CD4-positive, alpha-beta T cell treated with Interleukin-17A for 4 hours (primary cell): ENCODE measurements around the gene TNFSF12.

Experiments
- DNase-seq: peaks from one replicate; pipeline ENCODE4 v3.0.0-alpha.2; 2020; ENCODE audit warnings: mixed read lengths

The TNFSF12 gene

GRCh38 chr17:7548585-7549400 is at the start of gene TNFSF12:
TNFSF12 (plus strand) TSS chr17:7549058; CDS start chr17:7549154, 96 bp downstream.
- DNase-seq: peak; percentile 77

DNA sequence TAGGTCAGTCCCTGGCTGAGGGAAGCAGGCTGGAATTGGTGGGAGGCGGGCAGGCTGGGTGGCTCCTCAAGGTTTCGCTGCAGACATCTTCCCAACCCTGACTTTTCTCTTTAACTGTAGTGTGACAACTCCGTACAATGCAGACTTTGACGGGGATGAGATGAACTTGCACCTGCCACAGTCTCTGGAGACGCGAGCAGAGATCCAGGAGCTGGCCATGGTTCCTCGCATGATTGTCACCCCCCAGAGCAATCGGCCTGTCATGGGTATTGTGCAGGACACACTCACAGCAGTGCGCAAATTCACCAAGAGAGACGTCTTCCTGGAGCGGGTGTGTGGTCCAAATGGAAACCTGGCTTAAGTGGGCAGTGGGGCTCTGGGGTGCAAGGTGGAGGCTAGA is 49.7 kb upstream of the TNFSF12 start:
- no peak for DNase-seq

DNA sequence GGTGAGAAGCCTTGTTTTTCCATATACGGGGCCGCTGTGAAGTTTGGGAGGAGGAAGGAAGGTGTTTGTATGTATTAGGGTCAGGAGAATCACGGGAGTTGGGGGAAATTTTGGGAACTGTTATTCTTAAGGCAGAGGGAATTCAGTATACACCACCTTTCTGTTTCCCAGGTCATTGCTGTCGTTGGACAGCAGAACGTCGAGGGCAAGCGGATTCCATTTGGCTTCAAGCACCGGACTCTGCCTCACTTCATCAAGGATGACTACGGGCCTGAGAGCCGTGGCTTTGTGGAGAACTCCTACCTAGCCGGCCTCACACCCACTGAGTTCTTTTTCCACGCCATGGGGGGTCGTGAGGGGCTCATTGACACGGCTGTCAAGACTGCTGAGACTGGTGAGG is 47.1 kb upstream of the TNFSF12 start:
- DNase-seq: no peak

- DNase-seq: no peak
Measured at GRCh38 chr17:7502171-7502847, 46.5 kb upstream of the TNFSF12 start.

DNA sequence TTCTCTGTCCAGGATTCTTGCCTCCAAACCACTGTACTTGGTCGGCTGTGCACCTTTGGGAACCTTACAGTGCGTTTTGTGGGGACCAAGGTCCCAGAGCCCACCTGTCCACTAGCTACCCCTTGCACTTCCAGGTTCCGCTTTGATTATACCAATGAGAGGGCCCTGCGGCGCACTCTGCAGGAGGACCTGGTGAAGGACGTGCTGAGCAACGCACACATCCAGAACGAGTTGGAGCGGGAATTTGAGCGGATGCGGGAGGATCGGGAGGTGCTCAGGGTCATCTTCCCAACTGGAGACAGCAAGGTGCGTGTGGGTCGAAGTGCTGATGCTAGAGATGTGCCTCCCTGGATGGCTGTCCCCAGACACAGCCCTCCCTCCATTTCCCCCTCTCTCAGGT is 45.9 kb upstream of the TNFSF12 start:
- peak; percentile 35 for DNase-seq

DNA sequence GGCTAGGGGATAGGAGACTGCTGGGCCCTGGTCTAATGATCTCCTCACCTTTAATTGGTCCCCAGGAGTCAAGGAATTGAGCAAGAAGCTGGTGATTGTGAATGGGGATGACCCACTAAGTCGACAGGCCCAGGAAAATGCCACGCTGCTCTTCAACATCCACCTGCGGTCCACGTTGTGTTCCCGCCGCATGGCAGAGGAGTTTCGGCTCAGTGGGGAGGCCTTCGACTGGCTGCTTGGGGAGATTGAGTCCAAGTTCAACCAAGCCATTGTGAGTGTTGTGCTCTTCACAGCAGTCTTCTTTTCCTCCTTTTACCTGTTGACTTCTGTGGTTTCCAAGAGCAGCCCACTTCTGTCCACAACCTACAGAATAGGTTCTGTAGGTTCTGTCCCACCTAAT is 45.3 kb upstream of the TNFSF12 start:
- DNase-seq: no peak

- DNase-seq: no peak
Measured at GRCh38 chr17:7508145-7508544, 40.7 kb upstream of the TNFSF12 start.

DNA sequence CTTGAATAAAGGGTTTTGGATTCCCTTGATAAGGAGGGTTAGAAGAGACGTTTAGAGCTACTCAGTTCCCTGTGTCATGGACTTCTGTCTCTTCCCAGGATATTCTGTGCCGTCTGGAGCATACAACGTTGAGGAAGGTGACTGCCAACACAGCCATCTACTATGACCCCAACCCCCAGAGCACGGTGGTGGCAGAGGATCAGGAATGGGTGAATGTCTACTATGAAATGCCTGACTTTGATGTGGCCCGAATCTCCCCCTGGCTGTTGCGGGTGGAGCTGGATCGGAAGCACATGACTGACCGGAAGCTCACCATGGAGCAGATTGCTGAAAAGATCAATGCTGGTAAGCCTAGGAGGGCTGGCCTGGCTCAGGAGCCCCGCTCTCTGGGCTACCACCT is 40.0 kb upstream of the TNFSF12 start:
- DNase-seq: no peak

- no peak for DNase-seq
Measured at GRCh38 chr17:7509937-7510336, 38.9 kb upstream of the TNFSF12 start.

DNA sequence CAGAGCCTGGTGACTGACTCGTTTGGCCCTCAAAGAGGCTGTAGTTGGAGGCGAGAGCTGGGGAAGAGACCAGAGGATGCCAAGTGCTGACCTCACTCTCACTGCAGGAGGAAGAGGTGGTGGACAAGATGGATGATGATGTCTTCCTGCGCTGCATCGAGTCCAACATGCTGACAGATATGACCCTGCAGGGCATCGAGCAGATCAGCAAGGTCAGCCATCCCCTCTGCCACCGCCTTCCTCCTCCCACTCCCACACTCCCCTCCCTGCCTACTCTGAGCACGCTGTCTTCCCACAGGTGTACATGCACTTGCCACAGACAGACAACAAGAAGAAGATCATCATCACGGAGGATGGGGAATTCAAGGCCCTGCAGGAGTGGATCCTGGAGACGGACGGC is 37.8 kb upstream of the TNFSF12 start:
- no peak for DNase-seq

DNA sequence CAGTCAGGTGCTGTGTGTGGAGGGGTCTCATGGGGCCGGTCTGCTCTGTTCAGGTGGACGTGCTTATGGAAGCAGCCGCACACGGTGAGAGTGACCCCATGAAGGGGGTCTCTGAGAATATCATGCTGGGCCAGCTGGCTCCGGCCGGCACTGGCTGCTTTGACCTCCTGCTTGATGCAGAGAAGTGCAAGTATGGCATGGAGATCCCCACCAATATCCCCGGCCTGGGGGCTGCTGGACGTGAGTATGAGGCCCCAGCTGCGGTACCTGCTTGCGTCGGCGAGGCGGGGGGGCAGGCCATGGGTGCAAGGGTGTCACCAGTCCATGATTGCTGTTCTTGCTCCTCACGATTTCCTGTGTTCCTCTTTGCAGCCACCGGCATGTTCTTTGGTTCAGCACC is 36.8 kb upstream of the TNFSF12 start:
- DNase-seq: no peak

DNA sequence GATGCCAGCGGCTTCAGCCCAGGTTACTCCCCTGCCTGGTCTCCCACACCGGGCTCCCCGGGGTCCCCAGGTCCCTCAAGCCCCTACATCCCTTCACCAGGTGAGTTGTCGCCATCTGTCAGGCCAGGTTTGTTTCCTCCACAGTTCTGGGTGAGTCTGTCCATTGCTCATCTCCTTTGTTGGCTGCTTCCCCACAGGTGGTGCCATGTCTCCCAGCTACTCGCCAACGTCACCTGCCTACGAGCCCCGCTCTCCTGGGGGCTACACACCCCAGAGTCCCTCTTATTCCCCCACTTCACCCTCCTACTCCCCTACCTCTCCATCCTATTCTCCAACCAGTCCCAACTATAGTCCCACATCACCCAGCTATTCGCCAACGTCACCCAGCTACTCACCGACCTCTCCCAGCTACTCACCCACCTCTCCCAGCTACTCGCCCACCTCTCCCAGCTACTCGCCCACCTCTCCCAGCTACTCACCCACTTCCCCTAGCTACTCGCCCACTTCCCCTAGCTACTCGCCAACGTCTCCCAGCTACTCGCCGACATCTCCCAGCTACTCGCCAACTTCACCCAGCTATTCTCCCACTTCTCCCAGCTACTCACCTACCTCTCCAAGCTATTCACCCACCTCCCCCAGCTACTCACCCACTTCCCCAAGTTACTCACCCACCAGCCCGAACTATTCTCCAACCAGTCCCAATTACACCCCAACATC is 35.9 kb upstream of the TNFSF12 start:
- no peak for DNase-seq

DNA sequence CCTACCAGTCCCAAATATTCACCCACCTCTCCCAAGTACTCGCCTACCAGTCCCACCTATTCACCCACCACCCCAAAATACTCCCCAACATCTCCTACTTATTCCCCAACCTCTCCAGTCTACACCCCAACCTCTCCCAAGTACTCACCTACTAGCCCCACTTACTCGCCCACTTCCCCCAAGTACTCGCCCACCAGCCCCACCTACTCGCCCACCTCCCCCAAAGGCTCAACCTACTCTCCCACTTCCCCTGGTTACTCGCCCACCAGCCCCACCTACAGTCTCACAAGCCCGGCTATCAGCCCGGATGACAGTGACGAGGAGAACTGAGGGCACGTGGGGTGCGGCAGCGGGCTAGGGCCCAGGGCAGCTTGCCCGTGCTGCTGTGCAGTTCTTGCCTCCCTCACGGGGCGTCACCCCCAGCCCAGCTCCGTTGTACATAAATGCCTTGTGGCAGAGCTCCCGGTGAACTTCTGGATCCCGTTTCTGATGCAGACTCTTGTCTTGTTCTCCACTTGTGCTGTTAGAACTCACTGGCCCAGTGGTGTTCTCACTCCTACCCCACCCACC is 34.9 kb upstream of the TNFSF12 start:
- no peak for DNase-seq

DNA sequence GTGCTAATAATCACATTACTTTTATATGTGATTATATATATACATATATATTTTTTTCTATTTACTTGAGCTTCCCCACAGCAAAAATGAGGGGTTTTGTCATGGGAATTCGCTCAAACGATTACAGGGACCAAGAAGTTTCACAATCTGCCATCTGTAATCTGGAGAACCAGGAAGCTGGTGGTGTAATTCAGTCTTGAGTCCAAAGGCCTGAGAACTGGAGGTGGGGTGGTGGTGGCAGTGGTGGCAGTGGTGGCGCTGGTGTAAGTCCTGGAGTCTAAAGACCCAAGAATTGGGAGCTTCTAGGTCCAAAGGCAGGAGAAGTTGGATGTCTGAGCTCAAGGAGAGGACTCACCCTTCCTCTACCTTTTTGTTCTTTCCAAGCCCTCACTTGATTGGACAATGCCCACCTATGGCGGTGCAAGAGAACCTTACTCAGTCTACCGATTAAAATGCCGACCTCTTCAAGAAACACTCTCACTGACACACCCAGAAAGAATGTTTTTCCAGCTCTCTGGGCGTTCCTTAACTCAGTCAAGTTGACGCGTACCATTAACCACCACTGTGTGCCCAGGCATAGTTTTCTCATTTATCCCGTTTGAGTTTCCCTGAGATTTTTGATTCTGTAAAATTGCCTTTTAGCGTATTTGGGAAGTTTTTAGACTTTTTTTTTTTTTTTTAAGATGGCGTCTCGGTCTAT is 32.8 kb upstream of the TNFSF12 start:
- DNase-seq: no peak

GRCh38 chr17:7523033-7523432 is 25.8 kb upstream of the TNFSF12 start:
- DNase-seq: peak; percentile 70

GRCh38 chr17:7528842-7529241 is 20.0 kb upstream of the TNFSF12 start:
- DNase-seq: no peak

- no peak for DNase-seq
Measured at GRCh38 chr17:7530023-7530900, 18.6 kb upstream of the TNFSF12 start.

- no peak for DNase-seq
Measured at GRCh38 chr17:7538050-7538449, 10.8 kb upstream of the TNFSF12 start.

GRCh38 chr17:7538891-7539545 is 9.8 kb upstream of the TNFSF12 start:
- DNase-seq: no peak

DNA sequence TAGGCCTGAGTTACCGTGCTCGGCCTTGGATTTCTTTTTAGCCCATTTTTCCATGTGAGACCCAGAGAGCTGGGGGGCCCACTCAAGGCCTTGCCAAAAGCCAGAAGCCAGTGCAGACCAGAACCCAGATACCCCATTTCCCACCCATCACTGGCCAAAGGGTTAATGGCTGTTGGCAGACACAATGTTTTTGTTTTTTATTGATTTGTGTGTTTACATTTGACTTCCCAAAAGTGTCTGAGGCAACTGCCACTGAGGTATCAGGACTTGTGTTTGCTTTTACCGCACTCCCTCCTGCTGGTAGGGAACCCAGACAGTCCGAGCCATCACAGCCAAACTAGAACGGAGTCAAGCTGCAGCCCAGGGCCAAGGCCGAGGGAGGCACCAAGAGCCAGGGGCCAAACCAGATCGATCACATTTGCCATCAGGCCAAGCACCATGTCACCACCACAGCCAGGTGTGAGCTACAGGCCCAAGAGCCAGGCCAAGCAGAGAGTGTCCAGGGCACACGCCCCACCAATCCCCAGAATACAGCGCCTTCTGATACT is 7.7 kb upstream of the TNFSF12 start:
- DNase-seq: no peak

GRCh38 chr17:7544911-7545310 is 3.9 kb upstream of the TNFSF12 start:
- DNase-seq: no peak
